HEK293 (cell line): ENCODE results near the gene SLC30A10.
A peak's percentile ranks its signal among the peaks of the same experiment; 100 is the strongest.

Source experiments
- CTCF ChIA-PET: fragments of 350-600 bp; formaldehyde crosslinking; extraction: SDS; loops from one replicate; lab custom pipeline; 2021; ENCODE audit warnings: antibody characterized with exemption; lab: Yijun Ruan, JAX
- POLR2A ChIA-PET: fragments of 300-600 bp; formaldehyde crosslinking; extraction: SDS; loops from one replicate; lab custom pipeline; 2020; ENCODE audit warnings: antibody characterized with exemption, inconsistent platforms; lab: Yijun Ruan, JAX
- H3K27ac ChIP-seq: fragments of 200-500 bp; sonication (Bioruptor generic); 2 replicates; pipeline ENCODE4 v1.5.1; 2014; ENCODE audit warnings: low read depth, low read length, control low read depth, inconsistent platforms; ENCODE audit errors: extremely low read depth
- H3K36me3 ChIP-seq, 2 experiments: fragments of 200-500 bp in 1 of 2; sonication (Bioruptor generic) in 1 of 2; 1 replicate in 1 of 2; 2 replicates in 1 of 2; pipeline ENCODE4 v1.5.1; 2014 to 2017; ENCODE audit warnings: inconsistent platforms in 2 of 2, low read length in 2 of 2; ENCODE audit not compliant: control insufficient read depth in 2 of 2, insufficient read depth in 1 of 2
- H3K4me1 ChIP-seq: fragments of 200-500 bp; sonication (Bioruptor generic); 2 replicates; pipeline ENCODE4 v1.5.1; 2014; ENCODE audit warnings: mild to moderate bottlenecking, low read length, inconsistent platforms; ENCODE audit not compliant: control insufficient read depth, insufficient read depth
- H3K4me3 ChIP-seq: 2 replicates; pipeline ENCODE4 v1.5.1; 2011; ENCODE audit warnings: low read depth, mild to moderate bottlenecking, control low read depth, low read length, moderate library complexity
- H3K9me3 ChIP-seq: fragments of 200-500 bp; sonication (Bioruptor generic); 2 replicates; pipeline ENCODE4 v1.5.1; 2014; ENCODE audit warnings: low read depth, low read length, inconsistent platforms; ENCODE audit not compliant: control insufficient read depth, insufficient read depth
- GLIS2 ChIP-seq: fragments of 450-650 bp; formaldehyde crosslinking; IDR thresholded peaks from 2 replicates; pipeline ENCODE4 v1.5.1; 2016; ENCODE audit warnings: missing biosample characterization, missing genetic modification characterization
- KLF8 ChIP-seq: fragments of 450-650 bp; formaldehyde crosslinking; IDR thresholded peaks from 2 replicates; pipeline ENCODE4 v1.5.1; 2016; ENCODE audit warnings: missing biosample characterization, missing genetic modification characterization
- YY1 ChIP-seq: fragments of 450-650 bp; formaldehyde crosslinking; IDR thresholded peaks from 2 replicates; pipeline ENCODE4 v1.5.1; 2018; ENCODE audit warnings: missing biosample characterization, missing genetic modification characterization
- ZBTB1 ChIP-seq: fragments of 450-650 bp; formaldehyde crosslinking; IDR thresholded peaks from 2 replicates; pipeline ENCODE4 v1.5.1; 2016; ENCODE audit warnings: missing biosample characterization, missing genetic modification characterization
- ZFP41 ChIP-seq: fragments of 450-650 bp; formaldehyde crosslinking; IDR thresholded peaks from 2 replicates; pipeline ENCODE4 v1.5.1; 2016; ENCODE audit warnings: missing biosample characterization, missing genetic modification characterization, borderline replicate concordance
- ZNF16 ChIP-seq: fragments of 450-650 bp; formaldehyde crosslinking; IDR thresholded peaks from 2 replicates; pipeline ENCODE4 v1.5.1; 2016; ENCODE audit warnings: low read depth, missing biosample characterization, missing genetic modification characterization
- ZNF202 ChIP-seq: fragments of 450-650 bp; formaldehyde crosslinking; IDR thresholded peaks from 2 replicates; pipeline ENCODE4 v1.5.1; 2016; ENCODE audit warnings: missing biosample characterization, missing genetic modification characterization, borderline replicate concordance
- ZNF266 ChIP-seq: fragments of 450-650 bp; formaldehyde crosslinking; IDR thresholded peaks from 2 replicates; pipeline ENCODE4 v1.5.1; 2016; ENCODE audit warnings: missing biosample characterization, missing genetic modification characterization, low read depth
- ZNF274 ChIP-seq, 2 experiments: fragments of 200-500 bp in 1 of 2; fragments of 450-650 bp in 1 of 2; sonication (Bioruptor generic) in 1 of 2; formaldehyde crosslinking in 1 of 2; IDR thresholded peaks; 2 replicates each; pipeline versions ENCODE4 v1.5.1 to v1.6.1; 2014 to 2016; ENCODE audit warnings: borderline replicate concordance in 1 of 2, inconsistent platforms in 1 of 2, low read length in 1 of 2, missing biosample characterization in 1 of 2, missing genetic modification characterization in 1 of 2
- ZNF555 ChIP-seq: fragments of 450-650 bp; formaldehyde crosslinking; conservative IDR thresholded peaks from 2 replicates; pipeline ENCODE4 v1.5.1; 2017; ENCODE audit warnings: missing biosample characterization, mild to moderate bottlenecking, missing genetic modification characterization, inconsistent platforms
- ZNF560 ChIP-seq: fragments of 450-650 bp; formaldehyde crosslinking; IDR thresholded peaks from 2 replicates; pipeline ENCODE4 v1.5.1; 2017; ENCODE audit warnings: missing biosample characterization, missing genetic modification characterization, borderline replicate concordance
- ZNF585B ChIP-seq: fragments of 450-650 bp; formaldehyde crosslinking; IDR thresholded peaks from 2 replicates; pipeline ENCODE4 v1.5.1; 2016; ENCODE audit warnings: missing biosample characterization, missing genetic modification characterization
- ZNF623 ChIP-seq: fragments of 450-650 bp; formaldehyde crosslinking; IDR thresholded peaks from 2 replicates; pipeline ENCODE4 v1.5.1; 2016; ENCODE audit warnings: missing biosample characterization, missing genetic modification characterization
- ZNF76 ChIP-seq: fragments of 450-650 bp; formaldehyde crosslinking; IDR thresholded peaks from 2 replicates; pipeline ENCODE4; 2016; ENCODE audit warnings: low read depth, missing biosample characterization, missing genetic modification characterization, borderline replicate concordance
- ZNF776 ChIP-seq: fragments of 450-650 bp; formaldehyde crosslinking; IDR thresholded peaks from 2 replicates; pipeline ENCODE4 v1.5.0; 2017; ENCODE audit warnings: missing biosample characterization, missing genetic modification characterization, borderline replicate concordance
- ZNF777 ChIP-seq: fragments of 450-650 bp; formaldehyde crosslinking; IDR thresholded peaks from 2 replicates; pipeline ENCODE4 v1.5.1; 2017; ENCODE audit warnings: missing biosample characterization, missing genetic modification characterization, borderline replicate concordance
- ZNF792 ChIP-seq: fragments of 450-650 bp; formaldehyde crosslinking; IDR thresholded peaks from 2 replicates; pipeline ENCODE4 v1.5.1; 2016; ENCODE audit warnings: missing biosample characterization, missing genetic modification characterization
- ZNF837 ChIP-seq: fragments of 450-650 bp; formaldehyde crosslinking; IDR thresholded peaks from 2 replicates; pipeline ENCODE4 v1.5.1; 2016; ENCODE audit warnings: missing biosample characterization, missing genetic modification characterization
- TF ChIP-seq, protein P1 (sequence below): fragments of 450-650 bp; formaldehyde crosslinking; IDR thresholded peaks from 2 replicates; pipeline ENCODE4 v1.5.1; 2016; ENCODE audit warnings: missing biosample characterization, missing genetic modification characterization
- TF ChIP-seq, protein P2 (sequence below): fragments of 450-650 bp; formaldehyde crosslinking; IDR thresholded peaks from 2 replicates; pipeline ENCODE4 v1.5.1; 2017; ENCODE audit warnings: missing biosample characterization, missing genetic modification characterization
- TF ChIP-seq, protein P3 (sequence below): fragments of 450-650 bp; formaldehyde crosslinking; optimal IDR thresholded peaks from 2 replicates; pipeline ENCODE3; 2016; ENCODE audit warnings: missing biosample characterization, mild to moderate bottlenecking, missing genetic modification characterization
- TF ChIP-seq, protein P4 (sequence below): fragments of 450-650 bp; formaldehyde crosslinking; IDR thresholded peaks from 2 replicates; pipeline ENCODE4 v1.5.1; 2016; ENCODE audit warnings: missing biosample characterization, missing genetic modification characterization
- TF ChIP-seq, protein P5 (sequence below): fragments of 450-650 bp; formaldehyde crosslinking; IDR thresholded peaks from 2 replicates; pipeline ENCODE4 v1.5.1; 2016; ENCODE audit warnings: missing biosample characterization, missing genetic modification characterization

Gene SLC30A10

DNA sequence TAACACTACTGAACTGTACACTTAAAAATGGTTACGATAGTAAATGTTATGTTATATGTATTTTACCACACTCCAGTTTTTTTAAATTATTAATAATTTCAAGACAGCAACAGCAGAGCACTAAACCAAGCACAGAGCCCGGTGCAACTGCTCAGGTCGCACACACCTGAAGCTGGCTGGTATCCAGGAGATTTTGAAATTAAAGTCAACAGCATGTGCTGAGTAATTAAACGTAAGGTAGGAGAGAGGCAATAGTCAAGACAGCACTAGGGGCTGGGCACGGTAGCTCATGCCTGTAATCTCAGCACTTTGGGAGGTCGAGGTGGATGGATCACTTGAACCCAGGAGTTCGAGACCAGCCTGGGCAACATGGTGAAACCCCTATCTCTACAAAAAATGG lies 35.1 kb upstream of the SLC30A10 start:
- POLR2A ChIA-PET: no interaction called here
- CTCF ChIA-PET: no interaction called here

DNA sequence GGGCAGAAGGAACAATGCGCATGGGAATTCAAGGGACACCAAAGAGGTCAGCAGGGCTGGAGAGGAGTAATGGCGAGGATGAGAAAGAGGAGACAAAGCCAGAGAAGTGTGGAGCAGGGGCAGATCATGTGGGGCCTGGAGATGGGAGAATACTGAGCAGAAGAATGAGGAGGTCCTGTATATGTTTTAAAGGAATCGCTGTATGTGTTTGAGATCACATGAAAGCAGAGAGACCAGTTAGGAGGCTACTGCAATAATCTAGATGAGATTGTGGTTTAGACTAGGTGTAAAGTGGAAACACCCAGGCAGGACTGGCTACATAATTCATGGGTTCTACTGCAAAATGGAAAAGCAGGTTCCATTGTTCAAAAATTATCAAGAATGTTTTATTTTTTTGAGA lies 33.3 kb upstream of the SLC30A10 start:
- CTCF ChIA-PET: interaction anchor here (0.6 kb wide), 1 partner anchor 524 kb away, joined by 3 read pairs; no protein-coding TSS in a partner anchor
- Histone ChIP-seq H3K4me3 (no peak overlapping the region), H3K36me3 (no peaks in the 10 kb centered on the region), H3K27ac (no peak overlapping the region), H3K4me1 (no peaks in the 10 kb centered on the region), H3K9me3 (no peaks in the 10 kb centered on the region)
- TF ChIP-seq, protein P1, sequence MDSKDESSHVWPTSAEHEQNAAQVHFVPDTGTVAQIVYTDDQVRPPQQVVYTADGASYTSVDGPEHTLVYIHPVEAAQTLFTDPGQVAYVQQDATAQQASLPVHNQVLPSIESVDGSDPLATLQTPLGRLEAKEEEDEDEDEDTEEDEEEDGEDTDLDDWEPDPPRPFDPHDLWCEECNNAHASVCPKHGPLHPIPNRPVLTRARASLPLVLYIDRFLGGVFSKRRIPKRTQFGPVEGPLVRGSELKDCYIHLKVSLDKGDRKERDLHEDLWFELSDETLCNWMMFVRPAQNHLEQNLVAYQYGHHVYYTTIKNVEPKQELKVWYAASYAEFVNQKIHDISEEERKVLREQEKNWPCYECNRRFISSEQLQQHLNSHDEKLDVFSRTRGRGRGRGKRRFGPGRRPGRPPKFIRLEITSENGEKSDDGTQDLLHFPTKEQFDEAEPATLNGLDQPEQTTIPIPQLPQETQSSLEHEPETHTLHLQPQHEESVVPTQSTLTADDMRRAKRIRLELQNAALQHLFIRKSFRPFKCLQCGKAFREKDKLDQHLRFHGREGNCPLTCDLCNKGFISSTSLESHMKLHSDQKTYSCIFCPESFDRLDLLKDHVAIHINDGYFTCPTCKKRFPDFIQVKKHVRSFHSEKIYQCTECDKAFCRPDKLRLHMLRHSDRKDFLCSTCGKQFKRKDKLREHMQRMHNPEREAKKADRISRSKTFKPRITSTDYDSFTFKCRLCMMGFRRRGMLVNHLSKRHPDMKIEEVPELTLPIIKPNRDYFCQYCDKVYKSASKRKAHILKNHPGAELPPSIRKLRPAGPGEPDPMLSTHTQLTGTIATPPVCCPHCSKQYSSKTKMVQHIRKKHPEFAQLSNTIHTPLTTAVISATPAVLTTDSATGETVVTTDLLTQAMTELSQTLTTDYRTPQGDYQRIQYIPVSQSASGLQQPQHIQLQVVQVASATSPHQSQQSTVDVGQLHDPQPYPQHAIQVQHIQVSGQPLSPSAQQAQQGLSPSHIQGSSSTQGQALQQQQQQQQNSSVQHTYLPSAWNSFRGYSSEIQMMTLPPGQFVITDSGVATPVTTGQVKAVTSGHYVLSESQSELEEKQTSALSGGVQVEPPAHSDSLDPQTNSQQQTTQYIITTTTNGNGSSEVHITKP: peak; percentile 23; the same call in 1 of the 2 replicates
- no peak for TF ChIP-seq ZNF837 (tag by site-specific recombination)
- TF ChIP-seq, protein P2, sequence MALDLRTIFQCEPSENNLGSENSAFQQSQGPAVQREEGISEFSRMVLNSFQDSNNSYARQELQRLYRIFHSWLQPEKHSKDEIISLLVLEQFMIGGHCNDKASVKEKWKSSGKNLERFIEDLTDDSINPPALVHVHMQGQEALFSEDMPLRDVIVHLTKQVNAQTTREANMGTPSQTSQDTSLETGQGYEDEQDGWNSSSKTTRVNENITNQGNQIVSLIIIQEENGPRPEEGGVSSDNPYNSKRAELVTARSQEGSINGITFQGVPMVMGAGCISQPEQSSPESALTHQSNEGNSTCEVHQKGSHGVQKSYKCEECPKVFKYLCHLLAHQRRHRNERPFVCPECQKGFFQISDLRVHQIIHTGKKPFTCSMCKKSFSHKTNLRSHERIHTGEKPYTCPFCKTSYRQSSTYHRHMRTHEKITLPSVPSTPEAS (tag by site-specific recombination): no peak
- TF ChIP-seq ZNF202 (tag by site-specific recombination): no peak
- TF ChIP-seq ZNF555 (tag by site-specific recombination): no peak
- TF ChIP-seq ZNF623 (tag by site-specific recombination): no peak
- POLR2A ChIA-PET: no interaction called here

More for the DNA sequence above, 35.1 kb upstream of the SLC30A10 start:
- TF ChIP-seq KLF8 (tag by site-specific recombination) (no peak), ZNF266 (no peak), GLIS2 (tag by site-specific recombination) (no peak), ZNF16 (tag by site-specific recombination) (no peak), YY1 (no peak), ZNF76 (tag by site-specific recombination) (no peak), ZNF776 (tag by site-specific recombination) (no peak), ZNF274 (IDR thresholded peaks at IDR 0.05; ENCODE audit: low read length) (no peak), ZNF274 (tag by site-specific recombination; IDR thresholded peaks at IDR 0.05; ENCODE audit: borderline replicate concordance) (no peak), ZBTB1 (tag by site-specific recombination) (no peak), ZFP41 (tag by site-specific recombination) (no peak), ZNF560 (tag by site-specific recombination) (no peak), ZNF585B (tag by site-specific recombination) (no peak), ZNF792 (tag by site-specific recombination) (no peak), ZNF777 (no peak)
- TF ChIP-seq, protein P3, sequence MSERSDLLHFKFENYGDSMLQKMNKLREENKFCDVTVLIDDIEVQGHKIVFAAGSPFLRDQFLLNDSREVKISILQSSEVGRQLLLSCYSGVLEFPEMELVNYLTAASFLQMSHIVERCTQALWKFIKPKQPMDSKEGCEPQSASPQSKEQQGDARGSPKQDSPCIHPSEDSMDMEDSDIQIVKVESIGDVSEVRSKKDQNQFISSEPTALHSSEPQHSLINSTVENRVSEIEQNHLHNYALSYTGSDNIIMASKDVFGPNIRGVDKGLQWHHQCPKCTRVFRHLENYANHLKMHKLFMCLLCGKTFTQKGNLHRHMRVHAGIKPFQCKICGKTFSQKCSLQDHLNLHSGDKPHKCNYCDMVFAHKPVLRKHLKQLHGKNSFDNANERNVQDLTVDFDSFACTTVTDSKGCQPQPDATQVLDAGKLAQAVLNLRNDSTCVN (tag by site-specific recombination): no peak
- TF ChIP-seq, protein P4, sequence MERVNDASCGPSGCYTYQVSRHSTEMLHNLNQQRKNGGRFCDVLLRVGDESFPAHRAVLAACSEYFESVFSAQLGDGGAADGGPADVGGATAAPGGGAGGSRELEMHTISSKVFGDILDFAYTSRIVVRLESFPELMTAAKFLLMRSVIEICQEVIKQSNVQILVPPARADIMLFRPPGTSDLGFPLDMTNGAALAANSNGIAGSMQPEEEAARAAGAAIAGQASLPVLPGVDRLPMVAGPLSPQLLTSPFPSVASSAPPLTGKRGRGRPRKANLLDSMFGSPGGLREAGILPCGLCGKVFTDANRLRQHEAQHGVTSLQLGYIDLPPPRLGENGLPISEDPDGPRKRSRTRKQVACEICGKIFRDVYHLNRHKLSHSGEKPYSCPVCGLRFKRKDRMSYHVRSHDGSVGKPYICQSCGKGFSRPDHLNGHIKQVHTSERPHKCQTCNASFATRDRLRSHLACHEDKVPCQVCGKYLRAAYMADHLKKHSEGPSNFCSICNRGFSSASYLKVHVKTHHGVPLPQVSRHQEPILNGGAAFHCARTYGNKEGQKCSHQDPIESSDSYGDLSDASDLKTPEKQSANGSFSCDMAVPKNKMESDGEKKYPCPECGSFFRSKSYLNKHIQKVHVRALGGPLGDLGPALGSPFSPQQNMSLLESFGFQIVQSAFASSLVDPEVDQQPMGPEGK (tag by site-specific recombination): no peak
- TF ChIP-seq, protein P5, sequence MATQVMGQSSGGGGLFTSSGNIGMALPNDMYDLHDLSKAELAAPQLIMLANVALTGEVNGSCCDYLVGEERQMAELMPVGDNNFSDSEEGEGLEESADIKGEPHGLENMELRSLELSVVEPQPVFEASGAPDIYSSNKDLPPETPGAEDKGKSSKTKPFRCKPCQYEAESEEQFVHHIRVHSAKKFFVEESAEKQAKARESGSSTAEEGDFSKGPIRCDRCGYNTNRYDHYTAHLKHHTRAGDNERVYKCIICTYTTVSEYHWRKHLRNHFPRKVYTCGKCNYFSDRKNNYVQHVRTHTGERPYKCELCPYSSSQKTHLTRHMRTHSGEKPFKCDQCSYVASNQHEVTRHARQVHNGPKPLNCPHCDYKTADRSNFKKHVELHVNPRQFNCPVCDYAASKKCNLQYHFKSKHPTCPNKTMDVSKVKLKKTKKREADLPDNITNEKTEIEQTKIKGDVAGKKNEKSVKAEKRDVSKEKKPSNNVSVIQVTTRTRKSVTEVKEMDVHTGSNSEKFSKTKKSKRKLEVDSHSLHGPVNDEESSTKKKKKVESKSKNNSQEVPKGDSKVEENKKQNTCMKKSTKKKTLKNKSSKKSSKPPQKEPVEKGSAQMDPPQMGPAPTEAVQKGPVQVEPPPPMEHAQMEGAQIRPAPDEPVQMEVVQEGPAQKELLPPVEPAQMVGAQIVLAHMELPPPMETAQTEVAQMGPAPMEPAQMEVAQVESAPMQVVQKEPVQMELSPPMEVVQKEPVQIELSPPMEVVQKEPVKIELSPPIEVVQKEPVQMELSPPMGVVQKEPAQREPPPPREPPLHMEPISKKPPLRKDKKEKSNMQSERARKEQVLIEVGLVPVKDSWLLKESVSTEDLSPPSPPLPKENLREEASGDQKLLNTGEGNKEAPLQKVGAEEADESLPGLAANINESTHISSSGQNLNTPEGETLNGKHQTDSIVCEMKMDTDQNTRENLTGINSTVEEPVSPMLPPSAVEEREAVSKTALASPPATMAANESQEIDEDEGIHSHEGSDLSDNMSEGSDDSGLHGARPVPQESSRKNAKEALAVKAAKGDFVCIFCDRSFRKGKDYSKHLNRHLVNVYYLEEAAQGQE (tag by site-specific recombination): no peak
- Histone ChIP-seq H3K4me1 (no peaks in the 10 kb centered on the region), H3K27ac (no peak overlapping the region), H3K9me3 (no peaks in the 10 kb centered on the region), H3K4me3 (no peak overlapping the region), H3K36me3 (peaks cover 0 to 7% of the 10 kb centered on the region in 2 experiments; a peak in 1 of 3 replicates)
